T-helper 9 cell (primary cell): ENCODE results near the gene SEMA3A.
"Not testable (repeated sequence)": the region's sequence is repeated elsewhere in the genome, so short reads cannot be mapped to it uniquely, and the experiment has no call there.

Experiments
- DNase-seq: peaks from one replicate; pipeline ENCODE4 v3.0.0-alpha.2; 2020

The SEMA3A gene

GRCh38 chr7:84108119-84108518, 86.5 kb downstream of the SEMA3A start:
- DNase-seq = no peak

- no peak for DNase-seq
Observed at GRCh38 chr7:84107259-84107658, 87.3 kb downstream of the SEMA3A start.

- no peak for DNase-seq
Observed at GRCh38 chr7:84106291-84106690, 88.3 kb downstream of the SEMA3A start.

GRCh38 chr7:84105586-84105985, 89.0 kb downstream of the SEMA3A start:
- no peak for DNase-seq

DNA sequence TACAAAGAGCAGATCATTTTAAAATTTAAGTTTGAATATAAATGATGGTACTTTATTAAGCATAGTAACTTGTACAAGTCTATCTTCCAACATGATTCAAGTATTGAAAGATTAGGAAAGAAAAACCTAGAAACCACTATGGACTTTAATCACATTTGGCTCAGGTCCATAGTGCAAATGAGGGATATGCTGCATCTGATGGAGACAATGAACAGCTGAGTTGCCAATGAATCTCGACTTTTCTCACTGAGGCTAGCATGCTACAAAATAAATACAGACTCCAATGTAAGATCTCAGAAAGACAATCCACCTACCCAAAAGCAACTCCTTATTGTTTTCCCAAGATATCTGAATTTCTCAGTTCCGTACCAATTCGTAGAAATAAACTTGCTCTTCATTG, 89.8 kb downstream of the SEMA3A start:
- no peak for DNase-seq

- DNase-seq = no peak
Observed at GRCh38 chr7:84102213-84102612, 92.4 kb downstream of the SEMA3A start.

- DNase-seq = no peak
Observed at GRCh38 chr7:84100866-84101265, 93.7 kb downstream of the SEMA3A start.

- DNase-seq = no peak
Observed at GRCh38 chr7:84095971-84096370, 98.6 kb downstream of the SEMA3A start.

GRCh38 chr7:84092207-84092606, 102.4 kb downstream of the SEMA3A start:
- DNase-seq = no peak

GRCh38 chr7:84091318-84091717, 103.3 kb downstream of the SEMA3A start:
- no peak for DNase-seq

- no peak for DNase-seq
Observed at GRCh38 chr7:84088802-84089201, 105.8 kb downstream of the SEMA3A start.

DNA sequence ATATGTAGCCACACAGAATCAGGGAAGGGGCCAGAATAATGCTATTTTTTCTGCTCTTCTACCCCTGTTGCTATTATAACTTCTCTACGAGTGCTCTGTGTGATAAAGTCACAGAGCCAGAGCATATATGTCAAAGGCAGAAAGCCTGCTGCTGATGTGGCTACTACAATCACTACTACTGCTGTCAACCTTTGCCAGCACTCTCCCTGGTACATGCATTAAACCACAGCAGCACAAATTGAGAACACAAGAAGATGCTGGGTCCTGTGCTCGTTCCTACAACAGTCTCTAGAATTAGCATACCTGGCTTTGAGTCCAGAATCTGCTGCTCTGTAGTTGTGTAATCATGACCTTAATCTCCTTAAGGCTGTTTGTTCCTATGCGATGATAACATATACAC, 108.6 kb downstream of the SEMA3A start:
- DNase-seq = no peak

DNA sequence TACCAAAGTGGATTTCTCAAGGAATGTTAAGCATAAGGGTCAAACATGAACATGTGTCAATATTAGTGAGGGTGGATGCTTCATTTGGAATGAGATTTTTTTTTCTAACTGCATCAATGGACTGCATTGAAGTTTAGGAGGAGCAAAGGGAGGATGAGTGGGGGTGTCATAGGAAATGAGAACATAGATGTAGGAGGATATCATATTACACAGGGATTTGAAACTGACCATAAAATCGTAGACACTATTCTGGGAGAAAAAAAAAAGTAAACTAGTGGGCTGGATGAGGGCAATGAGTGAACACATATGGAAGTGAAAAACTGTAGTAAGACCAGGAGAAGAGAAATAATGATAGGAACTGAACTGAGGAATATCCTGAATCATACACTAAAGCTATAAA, 109.4 kb downstream of the SEMA3A start:
- no peak for DNase-seq

DNA sequence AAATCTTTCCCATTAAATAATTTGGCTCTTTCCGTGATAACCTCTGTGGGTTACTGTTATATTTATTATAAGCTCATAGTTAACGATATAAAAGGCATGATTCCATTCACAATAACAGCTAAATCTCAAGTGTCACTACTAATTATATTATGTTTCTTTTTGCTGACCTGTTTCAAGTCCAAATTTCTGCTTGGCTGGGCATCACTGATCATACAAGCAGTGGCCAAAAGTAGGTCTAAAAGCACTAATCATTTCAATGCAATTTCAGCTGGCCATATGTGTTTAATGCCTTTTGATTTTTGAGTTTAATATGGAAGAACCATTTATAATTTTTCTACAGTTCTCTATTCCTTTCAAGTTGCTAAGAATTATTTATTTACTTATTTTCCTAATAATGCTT, 110.7 kb downstream of the SEMA3A start:
- no peak for DNase-seq

DNA sequence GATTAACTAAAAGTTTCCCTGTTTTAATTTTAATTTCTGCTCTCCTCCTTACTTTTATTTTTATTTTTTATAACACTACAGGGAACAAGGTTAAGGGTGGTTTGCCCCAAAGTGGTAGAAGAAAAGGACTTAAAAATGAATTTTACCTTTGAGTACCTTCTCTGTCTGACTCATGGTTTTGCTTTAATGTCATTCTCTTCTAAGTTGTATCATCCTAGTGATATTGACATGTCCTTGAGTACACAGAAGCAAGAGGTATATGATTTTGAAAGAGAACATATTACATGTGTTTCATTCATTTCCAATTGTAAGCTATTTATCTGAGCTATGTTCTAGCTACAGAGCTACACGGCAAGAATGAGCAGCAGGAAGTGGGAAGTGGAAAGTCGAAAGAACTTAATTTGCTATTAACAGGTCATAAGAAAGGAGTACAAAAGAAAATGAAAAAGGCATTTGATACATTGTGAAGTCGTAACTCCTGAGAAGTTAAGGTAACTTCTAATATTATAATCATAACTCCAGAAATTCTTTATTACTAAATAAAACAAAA, 112.5 kb downstream of the SEMA3A start:
- no peak for DNase-seq

DNA sequence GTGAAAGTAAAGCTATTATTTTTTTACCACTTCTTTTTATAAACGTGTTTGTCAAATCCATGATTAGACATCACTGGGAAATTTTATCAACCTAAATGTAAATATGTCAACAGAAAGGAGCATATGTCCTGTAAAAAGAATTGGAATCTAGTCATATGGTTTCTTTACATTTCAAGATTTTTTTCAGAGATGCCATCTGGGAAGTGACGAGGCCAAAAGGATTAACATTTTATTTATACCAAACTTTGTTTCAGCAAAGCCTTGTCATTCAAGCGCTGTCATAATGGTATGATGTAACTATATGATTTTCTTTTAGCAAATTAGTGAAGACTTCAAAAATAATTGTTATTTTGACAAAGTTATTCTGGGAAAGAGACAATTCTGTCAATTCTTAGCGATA, 117.3 kb downstream of the SEMA3A start:
- DNase-seq = no peak

GRCh38 chr7:84076219-84076618, 118.4 kb downstream of the SEMA3A start:
- no peak for DNase-seq

- no peak for DNase-seq
Observed at GRCh38 chr7:84073186-84073875, 121.3 kb downstream of the SEMA3A start.

GRCh38 chr7:84070770-84071169, 123.8 kb downstream of the SEMA3A start:
- no peak for DNase-seq

DNA sequence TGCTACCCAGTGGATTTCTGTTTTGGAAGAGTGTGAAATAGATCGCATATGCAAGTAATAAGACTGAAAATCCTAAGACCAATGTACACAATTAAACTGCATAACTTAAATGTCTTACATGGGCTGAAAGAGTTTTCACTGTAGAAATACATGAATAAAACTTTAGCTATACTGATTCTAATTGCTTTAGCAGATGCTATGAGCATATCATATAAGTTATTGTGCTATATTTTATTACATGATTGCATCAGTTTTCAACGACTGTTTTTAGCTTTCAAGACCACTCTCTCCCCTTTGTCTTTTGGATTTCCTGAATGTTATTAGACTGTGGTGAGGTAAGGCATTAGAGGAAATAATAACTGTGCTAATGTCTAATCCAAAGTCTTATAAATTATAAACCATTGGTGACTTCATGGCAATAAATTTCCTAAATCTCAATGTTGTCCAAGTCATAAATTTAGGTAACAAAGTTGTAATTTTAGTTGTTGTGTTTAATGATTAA, 124.5 kb downstream of the SEMA3A start:
- no peak for DNase-seq

GRCh38 chr7:84069033-84069432, 125.6 kb downstream of the SEMA3A start:
- DNase-seq = no peak

DNA sequence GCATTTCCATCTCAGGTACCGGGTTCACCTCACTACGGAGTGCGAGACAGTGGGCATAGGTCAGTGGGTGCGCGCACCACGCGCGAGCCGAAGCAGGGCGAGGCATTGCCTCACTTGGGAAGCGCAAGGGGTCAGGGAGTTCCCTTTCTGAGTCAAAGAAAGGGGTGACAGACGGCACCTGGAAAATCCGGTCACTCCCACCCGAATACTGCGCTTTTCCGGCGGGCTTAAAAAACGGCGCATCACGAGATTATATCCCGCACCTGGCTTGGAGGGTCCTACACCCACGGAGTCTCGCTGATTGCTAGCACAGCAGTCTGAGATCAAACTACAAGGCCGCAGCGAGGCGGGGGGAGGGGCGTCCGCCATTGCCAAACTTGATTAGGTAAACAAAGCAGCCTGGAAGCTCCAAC, 132.1 kb downstream of the SEMA3A start:
- DNase-seq = not testable (repeated sequence)

DNA sequence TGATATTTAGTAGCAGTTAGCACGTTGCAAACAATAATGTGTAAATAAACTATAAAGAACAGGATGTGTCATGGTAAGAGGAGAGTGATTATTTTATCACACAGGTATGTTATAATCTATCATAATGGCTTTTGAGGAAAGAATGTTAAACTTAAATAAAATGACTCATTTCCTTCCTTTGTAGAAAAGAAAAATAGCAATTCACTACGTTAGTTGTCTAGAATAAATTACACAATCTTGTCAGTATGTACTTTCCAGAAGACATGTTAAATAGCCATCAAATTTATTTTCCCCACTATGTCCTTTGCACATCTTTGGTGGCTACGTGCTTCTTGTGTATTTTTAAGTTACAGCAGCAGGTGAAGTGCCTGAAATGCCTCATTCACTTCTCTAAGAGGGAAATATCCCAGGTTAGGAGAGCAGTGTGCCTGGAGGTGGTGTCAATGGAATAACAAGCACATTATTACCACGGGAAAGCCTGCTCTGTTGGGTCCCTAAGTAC, 133.8 kb downstream of the SEMA3A start:
- no peak for DNase-seq

- no peak for DNase-seq
Observed at GRCh38 chr7:84060000-84060399, 134.6 kb downstream of the SEMA3A start.
